ENCODE measurements around the gene TTLL9.

TTLL9 gene

DNA sequence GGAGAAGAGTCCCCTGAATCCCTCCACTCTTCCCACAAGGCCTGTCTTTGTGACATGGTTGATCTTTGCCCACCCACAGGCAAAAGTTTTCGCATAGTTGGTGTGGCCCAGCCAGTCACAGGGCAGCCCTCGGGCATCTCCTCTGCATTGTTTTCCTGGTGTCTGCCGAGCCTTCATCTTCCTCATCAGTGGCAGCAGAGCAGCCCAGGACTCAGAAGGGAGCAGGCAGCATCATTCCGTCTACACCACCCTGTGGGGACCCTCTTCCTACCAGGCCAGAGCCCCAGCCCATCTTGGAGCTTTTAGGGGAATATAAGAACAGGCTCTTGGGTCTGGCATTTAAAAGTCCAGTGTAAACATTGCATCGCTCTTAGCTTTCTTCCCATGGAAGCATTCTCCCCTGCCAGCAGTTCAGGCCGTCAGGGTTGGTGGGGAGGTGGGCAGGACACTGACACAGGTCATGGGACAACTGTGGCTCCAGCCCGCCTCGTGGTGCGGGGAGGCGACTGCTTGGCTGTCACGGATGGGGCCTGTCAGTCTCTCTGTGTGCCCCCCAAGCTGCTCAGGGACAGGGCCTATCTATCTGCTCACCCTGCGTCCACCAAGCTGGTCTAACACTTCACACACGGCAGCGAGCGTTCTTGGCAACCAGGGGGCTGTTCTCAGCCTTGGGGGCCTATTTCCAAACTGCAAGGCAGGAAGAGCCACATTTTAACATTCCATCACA, 43.2 kb downstream of the TTLL9 start:
- H3K4me1 ChIP-seq (ENCODE audit: control insufficient read depth in 2 of 2, insufficient read depth in 1 of 2, low read depth in 1 of 2, low read length in 2 of 2): peaks cover 0 to 4% of the 10 kb centered on the region in 2 donors
- H2BK12ac ChIP-seq (ENCODE audit: low read length): no peak overlapping the region
- H3K4me3 ChIP-seq (ENCODE audit: low read length in 2 of 2): no peak overlapping the region
- no peak for DNase-seq (ENCODE audit: low spot score)
- no peak overlapping the region for H2BK120ac ChIP-seq (ENCODE audit: low read depth, low read length)
- no peak overlapping the region for H3K27ac ChIP-seq (replicated peaks; ENCODE audit: low read length)
- H3K27me3 ChIP-seq (ENCODE audit: control insufficient read depth in 3 of 3, insufficient read depth in 3 of 3, low read depth in 1 of 3, low read length in 3 of 3): no peaks in the 10 kb centered on the region
- no peak overlapping the region for H3K9ac ChIP-seq (ENCODE audit: low read depth, low read length, poor library complexity)
- no peak overlapping the region for H2BK15ac ChIP-seq (ENCODE audit: low read length)
- H3K14ac ChIP-seq (ENCODE audit: low read length): no peak overlapping the region
- no peak overlapping the region for H3K4me2 ChIP-seq (ENCODE audit: insufficient read depth, low read length, poor library complexity, severe bottlenecking)
- H3K18ac ChIP-seq (ENCODE audit: low read length): peak overlapping the region; percentile 82
- H3K9me3 ChIP-seq (replicated peaks in 1 of 2; ENCODE audit: control insufficient read depth in 2 of 2, insufficient read depth in 1 of 2, low read depth in 1 of 2, low read length in 2 of 2): no peaks in the 10 kb centered on the region
- H4K91ac ChIP-seq (ENCODE audit: low read depth, low read length, poor library complexity): no peak overlapping the region
- no peak overlapping the region for H3K4ac ChIP-seq (ENCODE audit: low read length)
- H3K36me3 ChIP-seq (replicated peaks in 1 of 2; ENCODE audit: control insufficient read depth in 2 of 2, insufficient read depth in 2 of 2, low read length in 2 of 2): no peaks in the 10 kb centered on the region
- peak overlapping the region; percentile 4 for H2BK5ac ChIP-seq (ENCODE audit: low read length)
- H3K23ac ChIP-seq (ENCODE audit: low read depth, low read length, poor library complexity): peak overlapping the region; percentile 45
- no peaks in the 10 kb centered on the region for H3K79me1 ChIP-seq (ENCODE audit: low read depth, low read length)
- WGBS, 2 donors (ENCODE audit: extremely low coverage in 2 of 2, insufficient read length in 2 of 2, insufficient replicate concordance in 1 of 2): no CpG with 5 or more reads among the region's 15 CpGs
- no peak overlapping the region for H4K8ac ChIP-seq (ENCODE audit: low read depth, low read length)
- H2AK5ac ChIP-seq (ENCODE audit: low read depth, low read length): no peak overlapping the region
- no peak overlapping the region for H2AFZ ChIP-seq (ENCODE audit: low read length)

DNA sequence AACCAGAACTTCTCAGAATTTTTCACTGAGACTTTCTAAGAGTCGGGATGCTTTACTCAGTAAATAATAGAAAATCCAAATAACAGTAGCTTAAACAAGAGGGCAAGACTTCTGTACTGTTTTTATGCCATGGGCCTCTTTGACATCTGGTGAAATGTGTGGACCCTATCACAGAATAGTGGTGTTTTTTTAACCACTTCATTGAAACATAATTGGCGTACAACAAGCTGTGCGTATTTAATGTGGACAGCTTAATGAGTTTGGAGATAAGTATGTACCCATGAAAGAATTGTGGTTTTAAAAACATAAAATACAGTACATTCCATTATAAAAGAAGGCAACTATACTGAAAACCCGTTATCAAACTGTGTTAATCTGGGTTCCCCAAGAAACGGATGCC, 43.7 kb downstream of the TTLL9 start:
- no peak overlapping the region for H2BK15ac ChIP-seq (ENCODE audit: low read length)
- no peak overlapping the region for H4K91ac ChIP-seq (ENCODE audit: low read depth, low read length, poor library complexity)
- no peak overlapping the region for H3K4me3 ChIP-seq (ENCODE audit: low read length in 2 of 2)
- H3K4me1 ChIP-seq (ENCODE audit: control insufficient read depth in 2 of 2, insufficient read depth in 1 of 2, low read depth in 1 of 2, low read length in 2 of 2): peaks cover 0 to 4% of the 10 kb centered on the region in 2 donors
- H3K4ac ChIP-seq (ENCODE audit: low read length): no peak overlapping the region
- H3K9me3 ChIP-seq (replicated peaks in 1 of 2; ENCODE audit: control insufficient read depth in 2 of 2, insufficient read depth in 1 of 2, low read depth in 1 of 2, low read length in 2 of 2): no peaks in the 10 kb centered on the region
- H2AFZ ChIP-seq (ENCODE audit: low read length): no peak overlapping the region
- no peak overlapping the region for H2AK5ac ChIP-seq (ENCODE audit: low read depth, low read length)
- no peaks in the 10 kb centered on the region for H3K27me3 ChIP-seq (ENCODE audit: control insufficient read depth in 3 of 3, insufficient read depth in 3 of 3, low read depth in 1 of 3, low read length in 3 of 3)
- H3K23ac ChIP-seq (ENCODE audit: low read depth, low read length, poor library complexity): no peak overlapping the region
- H3K4me2 ChIP-seq (ENCODE audit: insufficient read depth, low read length, poor library complexity, severe bottlenecking): no peak overlapping the region
- no peak overlapping the region for H2BK12ac ChIP-seq (ENCODE audit: low read length)
- no CpG with 5 or more reads among the region's 5 CpGs for WGBS, 2 donors (ENCODE audit: extremely low coverage in 2 of 2, insufficient read length in 2 of 2, insufficient replicate concordance in 1 of 2)
- H4K8ac ChIP-seq (ENCODE audit: low read depth, low read length): no peak overlapping the region
- no peak overlapping the region for H3K18ac ChIP-seq (ENCODE audit: low read length)
- no peak overlapping the region for H3K14ac ChIP-seq (ENCODE audit: low read length)
- H2BK120ac ChIP-seq (ENCODE audit: low read depth, low read length): no peak overlapping the region
- H3K36me3 ChIP-seq (replicated peaks in 1 of 2; ENCODE audit: control insufficient read depth in 2 of 2, insufficient read depth in 2 of 2, low read length in 2 of 2): no peaks in the 10 kb centered on the region
- H3K27ac ChIP-seq (replicated peaks; ENCODE audit: low read length): no peak overlapping the region
- H2BK5ac ChIP-seq (ENCODE audit: low read length): no peak overlapping the region
- no peak for DNase-seq (ENCODE audit: low spot score)
- no peak overlapping the region for H3K9ac ChIP-seq (ENCODE audit: low read depth, low read length, poor library complexity)
- H3K79me1 ChIP-seq (ENCODE audit: low read depth, low read length): no peaks in the 10 kb centered on the region

DNA sequence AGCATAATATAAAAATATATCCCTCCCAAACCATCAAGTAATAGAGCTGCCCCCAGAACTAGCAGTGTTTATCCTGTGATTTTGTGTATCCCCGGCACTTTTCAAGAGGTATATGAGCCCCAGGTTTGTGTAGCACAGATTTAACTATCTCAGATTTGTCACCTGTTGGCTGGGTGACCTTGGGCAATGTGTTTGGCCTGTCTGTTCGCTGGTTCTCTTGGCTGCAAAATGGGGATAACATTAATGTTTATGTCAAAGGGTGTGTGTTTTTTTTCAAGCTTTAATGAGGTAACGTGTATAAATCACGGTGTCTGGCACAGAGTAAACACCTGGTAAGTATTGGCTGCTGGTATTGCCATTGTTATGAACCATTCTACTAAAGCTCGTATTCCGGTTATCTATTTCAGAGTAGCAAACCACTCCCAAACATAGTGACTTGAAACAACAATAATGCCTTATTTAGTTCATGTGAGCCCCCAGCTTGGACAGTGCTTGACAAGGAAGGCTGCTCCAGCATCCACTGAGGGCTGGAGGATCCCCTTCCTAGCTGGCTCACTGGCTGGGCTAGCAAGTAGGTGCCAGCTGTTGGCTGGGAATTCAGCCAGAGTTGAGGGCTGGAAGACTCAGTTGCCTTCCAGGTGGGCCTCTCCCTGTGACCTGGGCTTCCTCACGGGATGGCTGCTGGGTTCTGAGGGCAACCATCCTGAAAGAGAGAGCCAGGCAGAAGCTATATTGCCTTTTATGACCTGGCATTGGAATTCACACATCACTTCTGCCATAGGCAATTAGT, 45.3 kb downstream of the TTLL9 start:
- Histone ChIP-seq H2AFZ (ENCODE audit: low read length) (no peak overlapping the region), H3K23ac (ENCODE audit: low read depth, low read length, poor library complexity) (no peak overlapping the region), H2AK5ac (ENCODE audit: low read depth, low read length) (no peak overlapping the region), H3K9ac (ENCODE audit: low read depth, low read length, poor library complexity) (no peak overlapping the region), H2BK15ac (ENCODE audit: low read length) (no peak overlapping the region), H3K4ac (ENCODE audit: low read length) (no peak overlapping the region), H4K8ac (ENCODE audit: low read depth, low read length) (no peak overlapping the region), H3K79me1 (ENCODE audit: low read depth, low read length) (no peaks in the 10 kb centered on the region), H3K27me3 (ENCODE audit: control insufficient read depth in 3 of 3, insufficient read depth in 3 of 3, low read depth in 1 of 3, low read length in 3 of 3) (no peaks in the 10 kb centered on the region), H3K4me2 (ENCODE audit: insufficient read depth, low read length, poor library complexity, severe bottlenecking) (no peak overlapping the region), H3K4me3 (ENCODE audit: low read length in 2 of 2) (no peak overlapping the region), H3K4me1 (ENCODE audit: control insufficient read depth in 2 of 2, insufficient read depth in 1 of 2, low read depth in 1 of 2, low read length in 2 of 2) (peaks cover 0 to 4% of the 10 kb centered on the region in 2 donors), H3K27ac (replicated peaks; ENCODE audit: low read length) (no peak overlapping the region), H4K91ac (ENCODE audit: low read depth, low read length, poor library complexity) (no peak overlapping the region), H2BK120ac (ENCODE audit: low read depth, low read length) (no peak overlapping the region), H3K18ac (ENCODE audit: low read length) (no peak overlapping the region), H2BK12ac (ENCODE audit: low read length) (no peak overlapping the region), H3K36me3 (replicated peaks in 1 of 2; ENCODE audit: control insufficient read depth in 2 of 2, insufficient read depth in 2 of 2, low read length in 2 of 2) (no peaks in the 10 kb centered on the region), H3K9me3 (replicated peaks in 1 of 2; ENCODE audit: control insufficient read depth in 2 of 2, insufficient read depth in 1 of 2, low read depth in 1 of 2, low read length in 2 of 2) (no peaks in the 10 kb centered on the region), H3K14ac (ENCODE audit: low read length) (no peak overlapping the region), H2BK5ac (ENCODE audit: low read length) (no peak overlapping the region)
- no peak for DNase-seq (ENCODE audit: low spot score)
- no CpG with 5 or more reads among the region's 7 CpGs for WGBS, 2 donors (ENCODE audit: extremely low coverage in 2 of 2, insufficient read length in 2 of 2, insufficient replicate concordance in 1 of 2)

DNA sequence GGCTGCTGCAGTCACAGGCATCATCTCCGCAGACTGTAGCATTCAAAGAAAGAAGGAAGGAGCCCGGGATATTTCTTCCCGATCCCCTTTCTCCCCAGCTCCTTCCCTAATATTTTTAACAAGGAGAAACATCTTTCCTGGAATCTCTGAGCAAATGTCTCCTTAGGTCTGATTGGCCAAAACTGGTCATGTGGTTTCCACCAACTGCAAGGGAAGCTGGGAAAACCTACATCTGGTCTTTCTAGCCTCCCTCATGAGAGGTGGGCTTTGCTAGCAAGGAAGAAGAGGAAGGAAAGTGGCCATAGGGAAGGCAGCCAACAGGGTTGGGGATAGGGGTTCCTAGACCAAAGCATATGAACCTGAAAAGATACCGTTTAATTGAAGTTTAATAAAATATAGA, 46.3 kb downstream of the TTLL9 start:
- H3K36me3 ChIP-seq (replicated peaks in 1 of 2; ENCODE audit: control insufficient read depth in 2 of 2, insufficient read depth in 2 of 2, low read length in 2 of 2): no peaks in the 10 kb centered on the region
- DNase-seq (ENCODE audit: low spot score): no peak
- no peak overlapping the region for H2AFZ ChIP-seq (ENCODE audit: low read length)
- H3K4me3 ChIP-seq (ENCODE audit: low read length in 2 of 2): no peak overlapping the region
- no peak overlapping the region for H4K91ac ChIP-seq (ENCODE audit: low read depth, low read length, poor library complexity)
- H2BK15ac ChIP-seq (ENCODE audit: low read length): no peak overlapping the region
- H3K4ac ChIP-seq (ENCODE audit: low read length): no peak overlapping the region
- H2AK5ac ChIP-seq (ENCODE audit: low read depth, low read length): no peak overlapping the region
- no peak overlapping the region for H3K4me2 ChIP-seq (ENCODE audit: insufficient read depth, low read length, poor library complexity, severe bottlenecking)
- H3K9me3 ChIP-seq (replicated peaks in 1 of 2; ENCODE audit: control insufficient read depth in 2 of 2, insufficient read depth in 1 of 2, low read depth in 1 of 2, low read length in 2 of 2): no peaks in the 10 kb centered on the region
- H3K79me1 ChIP-seq (ENCODE audit: low read depth, low read length): no peaks in the 10 kb centered on the region
- H2BK120ac ChIP-seq (ENCODE audit: low read depth, low read length): no peak overlapping the region
- no CpG with 5 or more reads among the region's 4 CpGs for WGBS, 2 donors (ENCODE audit: extremely low coverage in 2 of 2, insufficient read length in 2 of 2, insufficient replicate concordance in 1 of 2)
- H3K27ac ChIP-seq (replicated peaks; ENCODE audit: low read length): no peak overlapping the region
- H3K18ac ChIP-seq (ENCODE audit: low read length): no peak overlapping the region
- no peak overlapping the region for H3K9ac ChIP-seq (ENCODE audit: low read depth, low read length, poor library complexity)
- H2BK5ac ChIP-seq (ENCODE audit: low read length): no peak overlapping the region
- no peaks in the 10 kb centered on the region for H3K27me3 ChIP-seq (ENCODE audit: control insufficient read depth in 3 of 3, insufficient read depth in 3 of 3, low read depth in 1 of 3, low read length in 3 of 3)
- H3K23ac ChIP-seq (ENCODE audit: low read depth, low read length, poor library complexity): no peak overlapping the region
- no peak overlapping the region for H4K8ac ChIP-seq (ENCODE audit: low read depth, low read length)
- H3K4me1 ChIP-seq (ENCODE audit: control insufficient read depth in 2 of 2, insufficient read depth in 1 of 2, low read depth in 1 of 2, low read length in 2 of 2): no peaks in the 10 kb centered on the region
- H2BK12ac ChIP-seq (ENCODE audit: low read length): no peak overlapping the region
- H3K14ac ChIP-seq (ENCODE audit: low read length): no peak overlapping the region

Data from neuronal stem cell (in vitro differentiated cells).